Vagina (tissue), 2 donors: ENCODE results near the gene PCSK6. TPM values are rescaled to one million over a fixed set of nuclear protein-coding genes. Genes with fewer than 3 reads are reported as not detected.
A peak's percentile ranks its signal among the peaks of the same experiment; 100 is the strongest.
"Not testable (repeated sequence)": the region's sequence is repeated elsewhere in the genome, so short reads cannot be mapped to it uniquely, and the experiment has no call there.

ENCODE experiments used
- DNase-seq, 2 donors: peaks; one replicate each; pipeline ENCODE4 v3.0.0-alpha.2; 2017; ENCODE audit errors: extremely low spot score in 2 of 2
- H3K27ac ChIP-seq: fragments of 200-600 bp; sonication (generic); one replicate; pipeline ENCODE4 v1.5.1; 2019
- H3K27me3 ChIP-seq: fragments of 200-600 bp; sonication (generic); one replicate; pipeline ENCODE4 v1.5.1; 2019
- H3K36me3 ChIP-seq, 2 donors: fragments of 200-600 bp; sonication (generic); one replicate each; pipeline ENCODE4 v1.5.1; 2017 to 2019
- H3K4me1 ChIP-seq: fragments of 200-600 bp; sonication (generic); one replicate; pipeline ENCODE4 v1.5.1; 2019
- H3K4me3 ChIP-seq, 2 donors: fragments of 200-600 bp; sonication (generic); 1 replicate in 1 of 2; 2 replicates in 1 of 2; pipeline ENCODE4 v1.5.1; 2016 to 2019
- H3K9me3 ChIP-seq: fragments of 200-600 bp; sonication (generic); one replicate; pipeline ENCODE4 v1.5.1; 2019
- CTCF ChIP-seq, 3 experiments: fragments of 450-650 bp in 2 of 3; fragments of 200-600 bp in 1 of 3; sonication (generic) in 1 of 3; IDR thresholded peaks; one replicate each; pipeline ENCODE4 v1.5.1; 2017 to 2019; ENCODE audit warnings: antibody characterized with exemption in 3 of 3, mild to moderate bottlenecking in 2 of 3, moderate library complexity in 2 of 3
- POLR2A ChIP-seq, 2 donors: fragments of 450-650 bp; IDR thresholded peaks; one replicate each; pipeline ENCODE4 v1.6.1; 2017; ENCODE audit warnings: antibody characterized with exemption in 2 of 2, mild to moderate bottlenecking in 2 of 2, moderate library complexity in 2 of 2
- POLR2AphosphoS5 ChIP-seq, 2 donors: sonication (generic); formaldehyde crosslinking; IDR thresholded peaks; one replicate each; pipeline ENCODE4 v1.9.0; 2017; ENCODE audit warnings: antibody characterized with exemption in 2 of 2, mild to moderate bottlenecking in 2 of 2, low read depth in 1 of 2; ENCODE audit not compliant: insufficient read depth in 1 of 2
- intact Hi-C: fragments of 100-400 bp; cut with DNase I; formaldehyde crosslinking; loops from one replicate; pipeline ENCODE4 v1.15.1; 2023
- total RNA-seq: library from RNA; depleted of rRNA; stranded (reverse); fragments of >200 nt; gene quantifications from one replicate; pipeline ENCODE4 v1.2.3, GENCODE V29; 2016

PCSK6 gene
- total RNA-seq, 1 donor from 2014 or later: 7.4 TPM

- TF ChIP-seq POLR2A (IDR thresholded peaks at IDR 0.05) (no peak), CTCF (IDR thresholded peaks at IDR 0.05) (no peak), POLR2AphosphoS5 (IDR thresholded peaks at IDR 0.05; ENCODE audit: insufficient read depth in 1 of 2, low read depth in 1 of 2) (no peak)
- intact Hi-C loops: loop anchor here (5.0 kb wide), 1 partner anchor 357 kb away; the partner anchor contains the start of gene TM2D3
- peaks cover 37% of the 10 kb centered on the region for H3K4me1 ChIP-seq
Measured at GRCh38 chr15:101295607-101296161, 193.8 kb downstream of the PCSK6 start.

GRCh38 chr15:101294731-101295606 is 194.5 kb downstream of the PCSK6 start, which contains the start of gene SNRPA1:
TSS of gene SNRPA1 (minus strand) at chr15:101295248. CDS start at chr15:101295178, 70 bp downstream.
- intact Hi-C loops: loop anchor here (5.0 kb wide), 1 partner anchor 357 kb away; the partner anchor contains the start of gene TM2D3
- H3K4me1 ChIP-seq: peaks cover 37% of the 10 kb centered on the region
- H3K36me3 ChIP-seq: no peaks in the 10 kb centered on the region
- H3K9me3 ChIP-seq: no peaks in the 10 kb centered on the region
- H3K27me3 ChIP-seq: no peaks in the 10 kb centered on the region
- peak within 1 kb of the TSS; percentile 77 to 92 for H3K4me3 ChIP-seq
- DNase-seq: peak in 1 of 2 donors; percentile 96
- H3K27ac ChIP-seq: peak within 1 kb of the TSS; percentile 89
- peak in 1 of 2 donors; percentile 78 for TF ChIP-seq POLR2A (IDR thresholded peaks at IDR 0.05)
- TF ChIP-seq CTCF (IDR thresholded peaks at IDR 0.05): no peak
- TF ChIP-seq POLR2AphosphoS5 (IDR thresholded peaks at IDR 0.05; ENCODE audit: insufficient read depth in 1 of 2, low read depth in 1 of 2): peak; percentile 80 to 95

More at GRCh38 chr15:101295607-101296161, 193.8 kb downstream of the PCSK6 start:
- Histone ChIP-seq H3K27ac (peak overlapping the region; percentile 89), H3K36me3 (no peaks in the 10 kb centered on the region), H3K4me3 (peak overlapping the region; percentile 77 to 92), H3K27me3 (no peaks in the 10 kb centered on the region), H3K9me3 (no peaks in the 10 kb centered on the region)
- DNase-seq: no peak

GRCh38 chr15:101293122-101293521 is 196.4 kb downstream of the PCSK6 start:
- no peak overlapping the region for H3K27ac ChIP-seq
- intact Hi-C loops: no loop called here
- H3K4me3 ChIP-seq: peak overlapping the region; percentile 77 to 92

GRCh38 chr15:101288905-101289513 is 200.5 kb downstream of the PCSK6 start:
- Histone ChIP-seq H3K27me3 (no peaks in the 10 kb centered on the region), H3K36me3 (peaks cover 0 to 38% of the 10 kb centered on the region in 2 donors), H3K9me3 (no peaks in the 10 kb centered on the region), H3K4me1 (peaks cover 25% of the 10 kb centered on the region), H3K27ac (no peak overlapping the region), H3K4me3 (no peak overlapping the region)
- DNase-seq: no peak
- intact Hi-C loops: no loop called here
- peak in 1 of 2 donors; percentile 16 for TF ChIP-seq POLR2AphosphoS5 (IDR thresholded peaks at IDR 0.05; ENCODE audit: insufficient read depth in 1 of 2, low read depth in 1 of 2)
- peak in 1 of 3 experiments; percentile 27 for TF ChIP-seq CTCF (IDR thresholded peaks at IDR 0.05)
- no peak for TF ChIP-seq POLR2A (IDR thresholded peaks at IDR 0.05)

More at GRCh38 chr15:101293122-101293521, 196.4 kb downstream of the PCSK6 start:
- H3K36me3 ChIP-seq: peaks cover 0 to 5% of the 10 kb centered on the region in 2 donors
- peaks cover 37% of the 10 kb centered on the region for H3K4me1 ChIP-seq
- no peaks in the 10 kb centered on the region for H3K9me3 ChIP-seq
- no peak for DNase-seq
- no peaks in the 10 kb centered on the region for H3K27me3 ChIP-seq
- TF ChIP-seq CTCF (IDR thresholded peaks at IDR 0.05) (no peak), POLR2A (IDR thresholded peaks at IDR 0.05) (no peak), POLR2AphosphoS5 (IDR thresholded peaks at IDR 0.05; ENCODE audit: insufficient read depth in 1 of 2, low read depth in 1 of 2) (no peak)

GRCh38 chr15:101287342-101287741 is 202.2 kb downstream of the PCSK6 start:
- H3K36me3 ChIP-seq: peaks cover 3 to 54% of the 10 kb centered on the region in 2 donors
- DNase-seq, H3K27ac ChIP-seq, H3K27me3 ChIP-seq, intact Hi-C loops, H3K4me3 ChIP-seq, H3K9me3 ChIP-seq, H3K4me1 ChIP-seq: not testable (repeated sequence)
